Measurements from ENCODE around the gene EML5.
A peak's percentile ranks its signal among the peaks of the same experiment; 100 is the strongest.
"Not testable (repeated sequence)": the region's sequence is repeated elsewhere in the genome, so short reads cannot be mapped to it uniquely, and the experiment has no call there.

Gene EML5

GRCh38 chr14:88792473-88793258 lies at the start of gene EML5:
Gene EML5 (minus strand): TSS chr14:88792953. CDS start chr14:88792503, 450 bp downstream.
- peak; percentile 62 to 79 (median 76) for DNase-seq (ENCODE audit: low read depth in 3 of 3)

- no peak for DNase-seq (ENCODE audit: low read depth in 3 of 3)
Measured at GRCh38 chr14:88842414-88842813, 49.7 kb upstream of the EML5 start.

- no peak for DNase-seq (ENCODE audit: low read depth in 3 of 3)
Measured at GRCh38 chr14:88841741-88842140, 49.0 kb upstream of the EML5 start.

DNA sequence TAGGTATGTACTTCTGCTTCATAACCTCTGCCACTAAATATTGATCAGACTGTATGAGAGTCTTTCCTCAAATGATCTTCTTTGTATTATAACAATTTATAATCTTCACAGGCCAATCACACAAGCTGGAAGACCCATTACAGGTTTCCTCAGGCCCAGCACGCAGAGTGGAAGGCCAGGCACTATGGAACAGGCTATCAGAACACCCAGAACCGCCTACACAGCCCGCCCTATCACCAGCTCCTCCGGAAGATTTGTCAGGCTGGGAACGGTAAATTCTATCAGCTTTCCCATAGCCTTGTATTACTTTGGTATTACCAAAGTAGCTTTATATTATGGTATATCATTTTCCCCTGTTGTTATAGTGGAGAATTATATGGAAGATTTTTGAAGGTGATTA lies 48.2 kb upstream of the EML5 start:
- DNase-seq (ENCODE audit: low read depth in 3 of 3): no peak

DNA sequence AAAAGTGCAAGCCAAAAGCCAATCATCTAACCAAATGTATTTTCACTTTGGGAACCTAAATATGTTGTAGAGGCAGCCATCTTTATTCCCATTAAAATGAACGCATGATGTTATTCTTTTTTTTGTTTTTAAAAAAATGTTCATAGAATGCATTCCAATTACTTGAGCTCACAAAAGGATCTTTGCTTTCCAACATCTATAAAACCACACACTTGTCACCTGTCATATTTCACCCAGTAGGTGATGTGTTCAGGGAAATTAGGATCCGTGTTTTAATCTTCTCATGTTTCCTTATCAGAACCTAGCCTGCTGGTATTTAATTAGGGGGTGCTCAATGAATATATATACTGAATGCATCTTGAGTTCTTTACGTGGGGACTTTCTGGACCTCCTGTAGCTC lies 45.3 kb upstream of the EML5 start:
- no peak for DNase-seq (ENCODE audit: low read depth in 3 of 3)

- DNase-seq (ENCODE audit: low read depth in 3 of 3): no peak
Measured at GRCh38 chr14:88837495-88837894, 44.7 kb upstream of the EML5 start.

- DNase-seq (ENCODE audit: low read depth in 3 of 3): no peak
Measured at GRCh38 chr14:88835661-88836060, 42.9 kb upstream of the EML5 start.

GRCh38 chr14:88834883-88835431 lies 42.2 kb upstream of the EML5 start:
- DNase-seq (ENCODE audit: low read depth in 3 of 3): no peak

GRCh38 chr14:88831284-88831683 lies 38.5 kb upstream of the EML5 start:
- DNase-seq (ENCODE audit: low read depth in 3 of 3): no peak

GRCh38 chr14:88829685-88830302 lies 37.0 kb upstream of the EML5 start:
- no peak for DNase-seq (ENCODE audit: low read depth in 3 of 3)

DNA sequence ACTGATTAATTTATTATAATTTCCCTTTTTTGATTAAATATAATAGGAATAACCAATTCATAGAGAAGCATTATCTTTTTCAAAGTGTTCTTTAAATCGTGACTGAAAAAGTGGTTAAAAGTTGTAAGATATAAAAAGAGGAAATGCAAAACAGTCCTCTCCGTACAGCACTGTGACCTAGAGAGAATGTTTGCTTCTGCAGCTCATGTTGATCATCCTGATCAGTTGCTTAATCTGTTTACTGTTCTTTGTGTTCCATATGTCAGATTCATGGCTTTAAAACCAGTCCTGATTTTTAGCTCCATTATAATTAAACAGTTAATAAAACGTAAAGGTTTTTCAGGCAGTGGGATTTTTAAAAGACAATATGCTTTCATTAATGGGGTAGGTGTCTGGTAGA lies 36.4 kb upstream of the EML5 start:
- DNase-seq (ENCODE audit: low read depth in 3 of 3): no peak

GRCh38 chr14:88825503-88825902 lies 32.8 kb upstream of the EML5 start:
- DNase-seq (ENCODE audit: low read depth in 3 of 3): no peak

- no peak for DNase-seq (ENCODE audit: low read depth in 3 of 3)
Measured at GRCh38 chr14:88825078-88825458, 32.3 kb upstream of the EML5 start.

DNA sequence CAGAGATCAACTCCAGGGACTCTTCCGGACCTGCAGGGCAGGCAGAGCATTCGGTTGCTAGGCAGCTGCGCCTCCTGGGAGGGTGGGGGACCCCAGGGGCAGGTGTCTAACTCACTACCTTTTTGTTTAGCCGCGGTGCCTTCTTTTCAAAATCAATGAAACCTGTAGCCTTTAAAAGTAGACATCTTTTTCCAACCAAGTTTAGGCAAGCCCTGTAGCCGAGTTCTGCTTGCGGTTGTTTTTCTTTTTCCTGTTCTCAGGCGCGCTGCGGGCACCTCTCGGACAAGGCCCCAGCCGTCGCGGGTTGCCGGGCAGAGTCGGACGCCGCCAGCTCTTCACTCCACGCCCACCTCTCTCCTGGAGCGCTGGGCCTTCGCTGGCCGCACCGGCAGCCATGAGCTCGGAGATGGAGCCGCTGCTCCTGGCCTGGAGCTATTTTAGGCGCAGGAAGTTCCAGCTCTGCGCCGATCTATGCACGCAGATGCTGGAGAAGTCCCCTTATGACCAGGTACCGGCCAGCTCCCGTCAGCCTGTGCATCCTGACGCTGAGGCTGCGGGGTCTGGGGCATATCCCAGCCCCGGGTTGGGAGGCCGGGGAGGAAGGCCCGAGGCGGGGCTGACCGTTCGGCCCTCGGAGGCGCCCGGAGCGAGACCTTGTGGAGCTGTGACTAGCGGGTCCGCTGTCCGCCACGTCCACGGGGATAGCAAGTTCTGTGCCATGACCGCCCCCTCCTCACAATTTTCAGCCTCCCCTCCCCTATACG lies 31.7 kb upstream of the EML5 start, which contains the start of gene TTC8:
Gene TTC8, plus strand, starts transcription at position 338 of the 764 bp plus-strand sequence. Its CDS starts 57 bp downstream, at position 395.
- DNase-seq (ENCODE audit: low read depth in 3 of 3): peak; percentile 60 to 71 (median 67)

- DNase-seq (ENCODE audit: low read depth in 3 of 3): no peak
Measured at GRCh38 chr14:88823968-88824313, 31.2 kb upstream of the EML5 start.

DNA sequence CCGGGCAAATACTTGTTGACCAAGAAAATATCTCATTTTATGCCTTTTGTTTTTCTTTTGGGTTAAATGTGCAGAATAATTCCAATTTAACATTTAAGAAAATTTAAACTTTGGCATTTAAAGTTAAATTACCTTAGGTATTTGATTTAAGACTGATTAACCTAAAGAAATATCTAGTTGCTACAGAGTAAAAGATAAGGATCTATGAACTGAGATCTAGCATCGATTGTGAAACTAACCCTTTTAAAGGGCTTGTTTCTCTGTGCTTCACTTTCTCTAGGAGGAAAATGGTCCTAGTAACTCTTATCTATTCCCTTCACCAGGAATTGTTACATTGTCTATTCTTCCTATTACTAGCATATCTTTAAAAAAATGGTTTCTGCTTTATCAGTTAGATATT lies 29.1 kb upstream of the EML5 start:
- DNase-seq (ENCODE audit: low read depth in 3 of 3): no peak

- no peak for DNase-seq (ENCODE audit: low read depth in 3 of 3)
Measured at GRCh38 chr14:88821378-88821777, 28.6 kb upstream of the EML5 start.

- DNase-seq (ENCODE audit: low read depth in 3 of 3): not testable (repeated sequence)
Measured at GRCh38 chr14:88819674-88820073, 26.9 kb upstream of the EML5 start.

DNA sequence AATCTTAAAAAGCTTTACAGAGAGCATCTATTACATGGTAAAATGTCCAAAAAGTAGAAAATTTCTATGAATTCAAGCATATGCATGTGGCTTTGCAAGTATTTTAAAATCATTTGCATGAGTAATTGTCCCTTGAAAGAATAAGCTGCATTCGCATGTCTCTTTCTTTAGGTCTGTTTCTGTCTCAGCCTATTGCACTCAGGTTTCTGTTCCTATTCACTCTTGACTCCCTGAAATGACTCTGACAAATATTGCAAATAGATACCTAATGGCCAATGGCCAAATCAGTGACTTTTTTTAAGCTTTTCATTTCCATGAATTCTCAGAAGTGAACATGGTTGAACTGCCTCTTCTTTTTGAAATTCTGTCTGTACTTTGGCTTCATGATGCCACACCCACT lies 25.3 kb upstream of the EML5 start:
- DNase-seq (ENCODE audit: low read depth in 3 of 3): no peak

DNA sequence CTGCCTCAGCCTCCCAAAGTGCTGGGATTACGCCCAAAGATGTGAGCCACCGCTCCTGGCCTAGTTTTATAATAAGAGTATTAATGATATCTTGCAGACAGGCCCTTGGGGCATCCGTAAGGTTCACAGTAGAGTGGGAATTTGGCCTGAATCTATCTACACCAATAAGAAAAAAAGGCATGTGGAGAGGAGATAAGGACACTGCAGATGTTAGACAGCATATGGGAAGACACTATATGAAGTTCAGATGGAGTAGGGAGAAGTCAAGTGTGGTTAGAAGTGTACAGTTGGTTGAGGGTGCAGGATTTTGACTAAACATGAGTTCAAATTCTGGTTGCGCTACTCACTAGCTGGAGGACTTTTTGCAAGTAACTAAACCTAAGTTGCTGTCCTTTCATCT lies 23.2 kb upstream of the EML5 start:
- DNase-seq (ENCODE audit: low read depth in 3 of 3): no peak

DNA sequence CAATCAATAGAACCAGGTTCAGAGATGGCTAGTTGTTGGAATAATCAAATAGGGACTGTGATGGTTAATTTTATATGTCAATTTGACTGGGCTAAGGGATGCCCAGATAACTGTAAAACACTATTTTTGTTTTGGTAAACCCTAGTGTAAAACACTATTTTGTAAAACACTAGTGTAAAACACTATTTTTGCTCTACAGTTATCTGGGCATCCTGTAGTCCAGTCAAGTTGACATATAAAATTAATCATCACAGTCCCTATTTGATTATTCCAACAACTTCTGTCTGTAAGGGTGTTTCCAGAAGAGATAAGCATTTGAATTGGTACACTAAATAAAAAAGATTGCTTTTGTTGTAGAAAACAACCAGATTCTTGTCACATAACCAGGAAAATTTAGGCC lies 15.6 kb upstream of the EML5 start:
- DNase-seq (ENCODE audit: low read depth in 3 of 3): no peak

- no peak for DNase-seq (ENCODE audit: low read depth in 3 of 3)
Measured at GRCh38 chr14:88804477-88804876, 11.7 kb upstream of the EML5 start.
